GM19238 (cell line): ENCODE data around the gene KCNJ10.
"Not testable (repeated sequence)": the region's sequence is repeated elsewhere in the genome, so short reads cannot be mapped to it uniquely, and the experiment has no call there.

Source experiments
- DNase-seq: peaks from one replicate; pipeline ENCODE4 v3.0.0; 2011; ENCODE audit warnings: low spot score; ENCODE audit not compliant: insufficient read length

Gene KCNJ10

GRCh38 chr1:160069460-160070231 is at the start of gene KCNJ10:
KCNJ10 (minus strand) TSS chr1:160070160; CDS start chr1:160042532, 27,628 bp downstream.
- DNase-seq, result no peak

- no peak for DNase-seq
These were observed 49.0 kb upstream of the KCNJ10 start for GRCh38 chr1:160118928-160119327.

- DNase-seq, result no peak
These were observed 47.8 kb upstream of the KCNJ10 start for GRCh38 chr1:160117709-160118183.

- no peak for DNase-seq
These were observed 47.3 kb upstream of the KCNJ10 start for GRCh38 chr1:160117300-160117699.

GRCh38 chr1:160116283-160117147 is 46.6 kb upstream of the KCNJ10 start:
- DNase-seq, result no peak

- DNase-seq, result no peak
These were observed 45.8 kb upstream of the KCNJ10 start, which contains the start of gene ATP1A2 for GRCh38 chr1:160115545-160116282. ATP1A2 (plus strand) TSS chr1:160115759; CDS start chr1:160115862, 103 bp downstream.

- DNase-seq, result no peak
These were observed 44.1 kb upstream of the KCNJ10 start for GRCh38 chr1:160114085-160114484.

GRCh38 chr1:160113407-160113806 is 43.4 kb upstream of the KCNJ10 start:
- no peak for DNase-seq

- no peak for DNase-seq
These were observed 42.4 kb upstream of the KCNJ10 start for GRCh38 chr1:160112357-160112756.

- DNase-seq, result not testable (repeated sequence)
These were observed 41.5 kb upstream of the KCNJ10 start for GRCh38 chr1:160111462-160111861.

- DNase-seq, result no peak
These were observed 39.7 kb upstream of the KCNJ10 start for GRCh38 chr1:160109686-160110085.

GRCh38 chr1:160108888-160109662 is 39.1 kb upstream of the KCNJ10 start:
- peak; percentile 33 for DNase-seq

- DNase-seq, result no peak
These were observed 37.6 kb upstream of the KCNJ10 start for GRCh38 chr1:160107512-160107911.

- DNase-seq, result no peak
These were observed 35.2 kb upstream of the KCNJ10 start for GRCh38 chr1:160105155-160105554.

GRCh38 chr1:160104486-160104885 is 34.5 kb upstream of the KCNJ10 start:
- DNase-seq, result no peak

GRCh38 chr1:160103658-160104408 is 33.9 kb upstream of the KCNJ10 start:
- DNase-seq, result no peak

GRCh38 chr1:160101717-160102522 is 32.0 kb upstream of the KCNJ10 start:
- DNase-seq, result no peak

GRCh38 chr1:160101037-160101716 is 31.2 kb upstream of the KCNJ10 start:
- DNase-seq, result peak; percentile 81
